GM19023 (cell line): ENCODE results near the gene OR6Y1.

ENCODE experiments used
- ATAC-seq: cut with Tn5 transposase; IDR thresholded peaks from one replicate; pipeline ENCODE4 v1.9.1; 2021; ENCODE audit warnings: mild to moderate bottlenecking, moderate library complexity; ENCODE audit not compliant: unreplicated experiment

Gene OR6Y1, protein sequence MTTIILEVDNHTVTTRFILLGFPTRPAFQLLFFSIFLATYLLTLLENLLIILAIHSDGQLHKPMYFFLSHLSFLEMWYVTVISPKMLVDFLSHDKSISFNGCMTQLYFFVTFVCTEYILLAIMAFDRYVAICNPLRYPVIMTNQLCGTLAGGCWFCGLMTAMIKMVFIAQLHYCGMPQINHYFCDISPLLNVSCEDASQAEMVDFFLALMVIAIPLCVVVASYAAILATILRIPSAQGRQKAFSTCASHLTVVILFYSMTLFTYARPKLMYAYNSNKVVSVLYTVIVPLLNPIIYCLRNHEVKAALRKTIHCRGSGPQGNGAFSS

GRCh38 chr1:158554352-158554751 is at the start of gene OR6Y1:
Gene OR6Y1 (minus strand): TSS chr1:158554405. CDS start chr1:158548105, 6,300 bp downstream.
- no peak for ATAC-seq

DNA sequence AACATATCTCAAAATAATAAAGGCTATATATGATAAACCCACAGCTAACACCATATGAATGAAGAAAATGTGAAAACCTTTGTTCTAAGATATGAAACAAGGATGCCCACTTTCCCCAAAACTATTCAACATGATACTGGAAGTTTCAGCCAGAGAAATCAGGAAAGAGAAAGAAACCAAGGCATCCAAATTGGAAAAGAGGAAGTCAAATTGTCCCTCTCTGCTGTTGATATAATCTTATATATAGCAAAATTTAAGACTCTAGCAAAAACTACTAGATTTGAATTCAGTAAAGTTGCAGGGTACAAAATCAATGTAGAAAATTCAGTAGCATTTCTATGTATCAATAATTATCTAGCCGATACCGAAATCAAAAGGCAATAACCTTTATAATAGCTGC is 46.5 kb upstream of the OR6Y1 start:
- ATAC-seq = no peak

DNA sequence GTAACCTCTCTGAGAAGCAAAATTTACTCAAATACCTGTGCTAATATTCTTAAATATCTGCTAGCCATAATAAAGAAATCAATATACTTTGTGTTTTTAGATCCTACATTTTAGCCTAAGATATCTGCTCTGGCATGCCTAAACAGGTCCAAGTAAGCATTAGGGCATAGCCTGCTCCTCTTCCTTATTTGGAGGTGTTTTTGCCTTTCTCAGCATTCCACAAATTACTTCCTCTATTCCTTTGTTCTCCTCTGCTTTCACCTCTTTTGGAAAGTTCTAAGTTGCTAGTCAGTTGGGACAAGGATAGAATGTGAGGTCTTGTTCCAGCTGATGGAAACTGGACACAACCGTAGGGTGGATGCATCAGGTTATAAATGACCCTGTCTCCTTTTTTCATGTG is 32.7 kb upstream of the OR6Y1 start:
- ATAC-seq = no peak

DNA sequence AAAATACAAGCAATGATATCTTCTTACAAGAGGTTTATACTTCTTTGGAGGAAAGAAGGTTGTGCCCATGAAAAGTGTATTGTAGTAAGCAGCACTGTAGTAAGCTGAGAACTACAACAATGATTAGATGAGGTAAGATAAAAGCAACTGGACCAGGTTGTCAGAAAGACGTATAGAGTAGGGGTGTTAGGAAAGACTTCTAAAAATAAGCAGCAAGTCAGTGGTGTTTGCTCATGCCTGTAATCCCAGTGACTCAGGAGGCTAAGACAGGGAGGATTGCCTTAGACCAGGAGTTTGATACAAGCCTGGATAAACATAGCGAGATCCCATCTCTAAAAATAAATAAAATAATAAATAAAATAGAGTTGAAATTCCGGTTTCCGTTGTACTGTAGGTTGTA is 29.8 kb upstream of the OR6Y1 start:
- no peak for ATAC-seq

- no peak for ATAC-seq
These were observed 25.5 kb upstream of the OR6Y1 start, which contains the start of gene OR10X1 for GRCh38 chr1:158579733-158580132. Gene OR10X1 (minus strand): TSS chr1:158579899. CDS start chr1:158579899, 0 bp downstream.

GRCh38 chr1:158577561-158577960 is 23.4 kb upstream of the OR6Y1 start:
- no peak for ATAC-seq

GRCh38 chr1:158572226-158572625 is 18.0 kb upstream of the OR6Y1 start:
- ATAC-seq = no peak

DNA sequence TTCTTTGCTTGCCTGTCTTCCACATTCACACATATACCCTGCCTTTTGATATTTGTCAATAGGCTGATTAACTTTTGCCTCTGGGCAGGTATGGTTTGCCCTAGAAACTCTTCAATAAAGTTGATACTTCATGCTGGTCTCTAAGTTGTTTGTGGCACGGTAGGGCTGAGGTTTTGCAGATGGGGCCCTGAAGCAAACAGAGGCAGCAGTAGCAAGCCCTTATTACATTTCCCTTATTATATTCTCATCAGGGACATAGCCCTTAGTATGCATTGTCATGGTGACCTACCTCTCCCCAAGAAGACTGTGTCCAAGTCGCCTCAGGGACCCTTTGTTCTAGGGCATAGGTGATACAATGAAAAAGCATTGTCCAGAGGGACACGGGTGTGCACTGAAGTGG is 16.3 kb upstream of the OR6Y1 start, which contains the start of gene OR6P1:
Gene OR6P1 (minus strand): TSS at position 101 of the 400 bp plus-strand sequence. CDS start 6,976 bp downstream, outside the sequence.
- no peak for ATAC-seq

GRCh38 chr1:158564608-158565007 is 10.4 kb upstream of the OR6Y1 start:
- no peak for ATAC-seq

GRCh38 chr1:158563853-158564252 is 9.6 kb upstream of the OR6Y1 start:
- ATAC-seq = no peak

DNA sequence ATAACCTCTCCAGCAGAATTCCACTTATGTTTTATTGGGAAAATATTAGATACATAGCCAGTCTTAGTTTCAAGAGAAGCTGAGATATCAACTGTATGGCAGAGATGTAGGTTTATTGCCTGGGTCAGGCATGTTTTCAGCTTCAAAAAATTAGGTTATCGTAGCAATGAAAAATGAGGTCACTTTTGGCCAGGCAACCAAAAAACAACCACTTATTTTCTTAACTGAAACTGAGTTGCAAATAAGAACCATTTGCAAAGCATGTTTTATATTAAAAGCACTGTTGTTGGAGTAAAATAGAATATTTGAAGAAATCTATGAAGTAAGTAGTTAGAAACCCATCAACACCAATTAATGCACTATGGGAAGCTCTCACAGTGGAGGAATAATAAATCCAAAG is 5.5 kb upstream of the OR6Y1 start:
- no peak for ATAC-seq

DNA sequence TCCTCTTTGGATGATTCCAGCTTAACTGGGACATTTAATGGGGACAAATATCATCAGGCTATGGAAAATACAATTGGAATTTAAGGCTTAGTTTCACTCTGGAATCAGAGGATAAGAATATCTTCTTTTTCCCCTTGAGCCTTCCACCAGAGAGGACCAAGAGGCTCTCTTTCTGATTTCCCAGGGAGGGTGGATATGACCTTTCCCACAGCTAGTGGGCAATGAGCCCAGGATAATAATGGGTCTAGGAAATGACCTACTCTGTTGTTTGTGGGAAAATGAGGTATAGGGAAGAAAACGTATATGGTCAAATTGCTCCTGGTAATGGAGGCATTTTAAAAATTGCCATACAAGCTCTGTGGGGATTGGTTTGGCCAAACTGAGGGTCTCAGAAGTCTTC is 1.9 kb downstream of the OR6Y1 start:
- ATAC-seq = no peak

GRCh38 chr1:158547533-158547932 is 6.7 kb downstream of the OR6Y1 start:
- ATAC-seq = no peak

DNA sequence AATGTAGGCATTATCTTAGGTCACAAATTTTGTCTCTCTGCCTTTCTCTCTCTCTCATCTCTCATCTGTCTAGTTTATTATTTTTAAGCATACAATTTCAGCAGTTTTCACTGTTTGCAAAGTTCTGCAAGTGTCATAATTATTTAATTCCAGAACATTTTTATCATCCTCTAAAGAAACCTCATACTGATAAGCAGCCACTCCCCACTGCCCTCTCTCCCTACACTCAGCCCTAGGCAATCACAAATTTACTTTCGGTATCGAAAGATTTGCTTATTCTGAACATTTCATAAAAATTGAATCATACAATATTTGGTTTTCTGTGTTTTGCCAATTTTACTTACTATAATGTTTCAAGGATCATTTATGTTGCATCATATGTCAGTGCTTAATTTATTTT is 16.6 kb downstream of the OR6Y1 start:
- ATAC-seq = no peak

DNA sequence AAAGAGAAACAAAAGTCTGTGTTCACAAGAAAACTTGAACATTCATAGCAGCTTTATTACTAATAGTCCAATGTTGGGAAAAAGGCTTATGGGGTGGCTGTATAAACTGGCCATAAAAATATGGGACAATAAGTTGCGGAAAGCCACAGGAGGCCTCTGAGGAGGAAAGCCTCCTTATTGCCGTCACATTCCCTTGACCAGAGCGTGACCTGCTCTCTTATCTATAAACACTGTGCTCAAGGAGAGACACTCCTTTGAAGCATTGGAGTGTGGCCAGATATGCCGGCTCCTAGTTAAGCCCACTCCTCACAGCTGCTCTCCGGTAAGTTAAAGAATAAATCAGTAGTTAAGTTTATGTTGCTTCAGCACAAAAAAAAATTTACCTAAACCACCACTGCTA is 19.7 kb downstream of the OR6Y1 start:
- ATAC-seq = no peak

DNA sequence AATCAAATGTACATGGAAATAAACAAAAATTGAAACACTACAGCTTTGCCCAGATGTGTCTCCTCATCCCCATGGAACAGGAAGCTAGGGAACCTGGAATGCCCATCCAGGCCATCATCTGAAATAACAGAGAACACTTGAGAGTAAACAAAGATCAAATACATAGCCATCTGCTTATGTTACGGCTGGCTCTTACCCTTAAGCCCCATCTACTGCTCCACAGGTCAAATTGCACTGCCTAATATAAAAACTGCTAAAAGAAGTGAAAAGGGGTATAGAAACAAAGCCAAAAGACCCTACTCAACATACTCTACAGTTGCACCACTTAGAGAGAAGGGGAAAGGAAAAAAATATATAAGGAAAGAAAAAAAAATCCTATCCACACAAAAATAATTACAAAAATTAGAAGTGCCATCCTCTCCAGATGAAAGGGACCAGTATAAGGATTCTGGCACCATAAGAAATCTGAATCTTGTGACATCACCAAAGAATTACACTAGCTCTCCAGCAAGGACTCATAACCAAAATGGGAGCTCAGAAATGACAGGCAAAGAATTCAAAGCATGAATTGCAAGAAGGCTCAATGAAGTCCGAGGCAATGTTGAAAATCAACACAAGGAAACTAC is 26.9 kb downstream of the OR6Y1 start:
- no peak for ATAC-seq

- no peak for ATAC-seq
These were observed 32.5 kb downstream of the OR6Y1 start for GRCh38 chr1:158521666-158522058.

DNA sequence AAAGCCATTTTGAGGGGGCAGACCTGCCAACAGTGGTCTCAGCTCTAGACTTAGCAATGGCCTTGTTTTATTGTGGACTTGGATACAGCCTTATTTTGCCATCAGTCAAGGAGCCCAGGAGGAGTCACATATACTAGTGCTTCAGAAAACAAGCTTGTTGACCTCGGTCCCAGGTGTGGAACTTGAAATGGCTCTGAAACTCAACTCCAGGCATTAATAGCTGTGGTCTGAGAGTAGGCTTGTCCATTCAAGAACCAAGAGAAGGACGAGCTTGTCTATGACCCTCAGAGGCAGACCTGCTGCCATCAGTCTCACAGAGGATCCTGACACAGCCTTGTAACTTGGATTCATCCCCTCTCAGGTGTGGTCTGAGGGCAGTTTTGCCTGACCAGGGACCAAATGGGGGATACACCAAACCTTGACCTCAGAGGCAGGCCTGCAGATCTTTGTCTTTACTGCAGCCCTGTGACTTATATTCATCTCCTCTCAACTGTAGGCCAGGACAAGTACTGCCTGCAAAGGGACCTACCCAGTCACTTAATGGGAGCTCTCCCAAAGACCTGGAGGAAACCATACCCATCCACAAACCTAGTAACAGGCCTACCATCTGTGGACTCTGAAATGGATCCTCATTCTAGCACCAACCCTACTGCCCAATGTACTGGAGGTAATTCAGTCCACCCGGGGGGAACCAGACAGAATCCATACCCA is 33.1 kb downstream of the OR6Y1 start:
- ATAC-seq = no peak

GRCh38 chr1:158520021-158520420 is 34.2 kb downstream of the OR6Y1 start:
- no peak for ATAC-seq

- no peak for ATAC-seq
These were observed 37.2 kb downstream of the OR6Y1 start for GRCh38 chr1:158516966-158517365.

DNA sequence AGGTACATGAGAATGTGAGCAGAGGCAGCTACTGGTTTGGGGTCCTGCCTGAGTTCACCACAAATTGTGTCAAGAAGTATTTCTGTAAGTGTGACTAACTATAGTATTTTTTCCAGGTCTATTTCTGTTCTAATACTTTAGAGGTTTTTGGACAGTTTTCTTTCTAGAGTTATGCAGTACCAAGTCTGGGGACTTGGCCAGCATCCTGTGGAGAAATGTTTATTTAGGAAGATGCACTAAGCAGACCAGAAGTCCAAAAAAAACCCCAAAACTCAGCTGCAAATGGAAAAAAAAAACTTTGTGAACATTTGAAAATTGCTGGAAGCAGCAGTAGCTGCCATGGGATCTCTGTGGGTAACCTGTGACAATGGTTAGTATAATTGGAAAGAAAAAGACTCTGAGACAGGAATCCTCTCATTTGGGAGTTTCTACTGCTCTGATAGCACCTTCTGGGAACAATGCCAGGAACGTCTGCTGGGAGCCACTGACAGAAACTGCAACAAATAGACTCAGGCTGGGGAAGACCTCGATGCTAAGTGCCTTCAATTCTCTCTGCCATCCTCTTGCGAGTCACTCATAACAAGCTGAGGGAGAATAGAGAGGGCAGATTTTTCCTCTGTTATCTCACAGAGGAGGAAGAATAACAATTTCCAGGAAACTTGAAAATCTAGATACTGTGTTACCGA is 44.6 kb downstream of the OR6Y1 start:
- ATAC-seq = no peak
